A549 treated with Mapracorat at 1 μM for 4 hours (cell line): Measurements from ENCODE around the gene DEF6. TPM values are rescaled to one million over a fixed set of nuclear protein-coding genes. Genes with fewer than 3 reads are reported as not detected.

ENCODE experiments used
- total RNA-seq: library from RNA; stranded (reverse); fragments of 200-300 nt; extraction: Qiagen RNA extraction; gene quantifications from 5 replicates; pipeline ENCODE4 v1.2.3, GENCODE V29; 2022

Gene DEF6
- total RNA-seq, result 0.10 to 0.19 TPM in 2 of 5 replicates, not detected in the others

DNA sequence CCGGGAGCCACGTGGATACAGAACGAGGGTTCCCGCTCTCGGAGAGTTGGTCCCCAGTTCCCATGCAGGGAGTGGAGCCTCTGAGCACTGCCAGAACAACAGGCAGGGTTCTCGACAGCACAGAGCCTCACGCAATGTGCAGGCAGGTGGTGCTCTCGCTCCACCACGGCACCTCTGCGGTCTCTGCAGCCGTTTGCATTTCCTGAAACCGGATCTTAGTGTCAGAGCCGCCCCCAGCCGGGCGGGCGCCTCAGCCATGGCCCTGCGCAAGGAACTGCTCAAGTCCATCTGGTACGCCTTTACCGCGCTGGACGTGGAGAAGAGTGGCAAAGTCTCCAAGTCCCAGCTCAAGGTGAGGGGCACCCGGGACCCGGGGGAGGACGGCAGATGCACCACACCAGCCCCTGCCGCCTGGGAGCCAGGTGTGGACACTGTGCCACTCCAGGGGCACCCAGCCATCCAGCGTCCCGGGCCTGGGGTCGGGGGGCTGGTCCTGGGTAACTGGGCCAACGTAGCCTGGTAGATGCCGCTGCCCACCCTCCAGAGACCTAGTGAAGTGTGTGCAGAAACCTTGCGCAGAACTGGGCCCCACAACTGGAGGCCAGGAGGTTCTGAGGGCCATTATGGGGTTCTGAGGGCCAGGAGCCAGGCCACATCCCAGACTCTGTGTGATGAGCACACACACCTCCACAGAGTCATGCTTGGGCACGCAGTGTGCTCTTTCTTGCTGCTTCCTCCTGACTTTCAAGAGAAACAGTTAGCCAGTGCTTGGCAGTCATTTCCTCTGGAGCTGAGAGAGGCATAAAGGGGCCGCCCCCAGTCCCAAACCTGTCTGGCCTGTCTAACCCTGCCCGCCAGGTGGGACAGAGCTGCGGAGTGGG lies at the start of gene DEF6:
TSS of gene DEF6 (plus strand) at position 218 of the 881 bp plus-strand sequence. CDS start at position 257, 39 bp downstream.

GRCh38 chr6:35259194-35259947 lies 38.2 kb upstream of the DEF6 start, which contains the start of gene ZNF76:
ZNF76 (plus strand) TSS chr6:35259735; CDS start chr6:35281152, 21,417 bp downstream.

GRCh38 chr6:35342258-35343091 lies 44.9 kb downstream of the DEF6 start, which contains the start of gene PPARD:
PPARD (plus strand) TSS chr6:35342558; CDS start chr6:35411088, 68,530 bp downstream.

Other genes with a start within 250 kb of the DEF6 start
- gene TCP11, start 156.5 kb upstream of the DEF6 start, total RNA-seq, result not detected in 5 replicates
- gene SCUBE3, start 83.9 kb upstream of the DEF6 start, total RNA-seq, result 0.03 to 0.07 TPM (median 0.05 TPM) in 5 replicates
- 7.7 to 10.6 TPM (median 9.4 TPM) in 5 replicates for gene ZNF76, start 38.1 kb upstream of the DEF6 start, total RNA-seq
- gene PPARD, start 44.7 kb downstream of the DEF6 start, total RNA-seq, result 4.6 to 6.7 TPM (median 6.0 TPM) in 5 replicates
- 3.1 to 3.8 TPM (median 3.6 TPM) in 5 replicates for gene FANCE, start 154.5 kb downstream of the DEF6 start, total RNA-seq
- gene RPL10A, start 170.6 kb downstream of the DEF6 start, total RNA-seq, result 1,498 to 1,585 TPM (median 1,526 TPM) in 5 replicates
- gene TEAD3, start 199.3 kb downstream of the DEF6 start, total RNA-seq, result 5.6 to 7.9 TPM (median 7.4 TPM) in 5 replicates
- gene TULP1, start 215.1 kb downstream of the DEF6 start, total RNA-seq, result not detected in 5 replicates